ENCODE data around the gene KCNMA1.

DNA sequence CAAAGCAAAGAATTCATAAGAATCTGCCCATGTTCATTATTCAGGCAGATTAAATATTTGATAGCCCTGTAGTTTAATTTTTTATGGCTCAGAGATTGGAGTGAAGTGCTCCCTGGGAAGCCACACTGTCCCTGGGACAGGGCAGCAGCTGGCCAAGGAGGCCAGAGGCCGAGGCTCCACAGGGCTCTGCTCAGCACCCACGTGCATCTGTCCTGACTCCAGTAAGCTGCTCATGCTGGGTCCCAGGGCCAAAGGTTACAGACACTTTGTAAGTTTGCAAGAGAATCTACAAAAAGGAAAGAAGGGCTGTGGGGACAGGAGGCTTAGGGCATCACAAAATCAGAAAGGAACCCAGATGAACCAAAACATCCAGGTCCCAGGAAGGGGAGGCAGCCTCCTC, 155.5 kb downstream of the KCNMA1 start:
- TF ChIP-seq, protein P1, sequence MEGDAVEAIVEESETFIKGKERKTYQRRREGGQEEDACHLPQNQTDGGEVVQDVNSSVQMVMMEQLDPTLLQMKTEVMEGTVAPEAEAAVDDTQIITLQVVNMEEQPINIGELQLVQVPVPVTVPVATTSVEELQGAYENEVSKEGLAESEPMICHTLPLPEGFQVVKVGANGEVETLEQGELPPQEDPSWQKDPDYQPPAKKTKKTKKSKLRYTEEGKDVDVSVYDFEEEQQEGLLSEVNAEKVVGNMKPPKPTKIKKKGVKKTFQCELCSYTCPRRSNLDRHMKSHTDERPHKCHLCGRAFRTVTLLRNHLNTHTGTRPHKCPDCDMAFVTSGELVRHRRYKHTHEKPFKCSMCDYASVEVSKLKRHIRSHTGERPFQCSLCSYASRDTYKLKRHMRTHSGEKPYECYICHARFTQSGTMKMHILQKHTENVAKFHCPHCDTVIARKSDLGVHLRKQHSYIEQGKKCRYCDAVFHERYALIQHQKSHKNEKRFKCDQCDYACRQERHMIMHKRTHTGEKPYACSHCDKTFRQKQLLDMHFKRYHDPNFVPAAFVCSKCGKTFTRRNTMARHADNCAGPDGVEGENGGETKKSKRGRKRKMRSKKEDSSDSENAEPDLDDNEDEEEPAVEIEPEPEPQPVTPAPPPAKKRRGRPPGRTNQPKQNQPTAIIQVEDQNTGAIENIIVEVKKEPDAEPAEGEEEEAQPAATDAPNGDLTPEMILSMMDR (conservative IDR thresholded peaks at IDR 0.05; ENCODE audit: low read depth, low read length): no peak
- TF ChIP-seq EZH2 (IDR thresholded peaks at IDR 0.05; ENCODE audit: low read length, unreplicated experiment) (no peak), EZH2phosphoT487 (IDR thresholded peaks at IDR 0.05; ENCODE audit: borderline replicate concordance, low read length) (no peak)

All from PC-3 (cell line).